HG03378 (cell line): ENCODE measurements around the gene STAMBPL1.
"Not testable (repeated sequence)": the region's sequence is repeated elsewhere in the genome, so short reads cannot be mapped to it uniquely, and the experiment has no call there.

ENCODE experiments used
- ATAC-seq: cut with Tn5 transposase; IDR thresholded peaks from one replicate; pipeline ENCODE4 v1.9.1; 2021; ENCODE audit warnings: mild to moderate bottlenecking, moderate library complexity; ENCODE audit not compliant: unreplicated experiment

The STAMBPL1 gene

DNA sequence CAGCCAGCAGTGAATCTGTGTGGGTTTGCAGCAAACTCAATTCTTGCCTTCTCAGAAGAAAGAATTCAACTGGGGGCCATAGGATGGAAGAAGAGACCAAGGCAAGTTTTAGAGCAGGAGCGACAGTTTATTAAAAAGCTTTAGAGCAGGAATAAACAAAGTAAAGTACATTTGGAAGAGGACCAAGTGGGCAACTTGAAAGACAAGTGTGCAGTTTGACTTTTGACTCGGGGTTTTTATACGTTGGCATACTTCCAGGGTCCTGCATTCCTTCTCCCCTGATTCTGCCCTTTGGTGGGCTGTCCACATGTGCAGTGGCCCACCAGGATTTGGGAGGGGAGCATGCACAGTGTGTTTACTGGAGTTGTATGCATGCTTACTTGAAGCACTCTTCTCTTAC, 25.4 kb upstream of the STAMBPL1 start:
- ATAC-seq, result no peak

- no peak for ATAC-seq
Observed at GRCh38 chr10:88857831-88858230, 22.2 kb upstream of the STAMBPL1 start.

DNA sequence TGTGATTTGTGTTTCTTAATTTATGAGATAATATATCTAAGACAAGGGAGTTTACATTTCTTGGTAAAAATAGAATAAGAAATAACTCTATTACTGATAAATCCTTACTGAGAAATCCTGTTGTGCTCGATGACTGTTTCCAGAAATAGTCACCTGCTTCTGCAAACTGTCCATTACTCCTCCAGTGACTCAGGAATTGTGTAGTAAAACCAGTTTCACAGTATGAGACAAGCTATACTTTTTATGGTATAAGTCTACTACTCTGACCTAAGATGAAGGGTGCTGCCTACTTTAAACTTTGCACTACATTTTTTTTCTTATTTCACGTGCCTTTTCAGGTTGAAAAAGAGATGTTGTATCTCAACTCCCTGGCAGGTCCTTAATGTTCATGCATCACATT, 21.6 kb upstream of the STAMBPL1 start:
- no peak for ATAC-seq

- ATAC-seq, result no peak
Observed at GRCh38 chr10:88861036-88861435, 19.0 kb upstream of the STAMBPL1 start.

GRCh38 chr10:88865281-88865876, 14.7 kb upstream of the STAMBPL1 start:
- no peak for ATAC-seq

DNA sequence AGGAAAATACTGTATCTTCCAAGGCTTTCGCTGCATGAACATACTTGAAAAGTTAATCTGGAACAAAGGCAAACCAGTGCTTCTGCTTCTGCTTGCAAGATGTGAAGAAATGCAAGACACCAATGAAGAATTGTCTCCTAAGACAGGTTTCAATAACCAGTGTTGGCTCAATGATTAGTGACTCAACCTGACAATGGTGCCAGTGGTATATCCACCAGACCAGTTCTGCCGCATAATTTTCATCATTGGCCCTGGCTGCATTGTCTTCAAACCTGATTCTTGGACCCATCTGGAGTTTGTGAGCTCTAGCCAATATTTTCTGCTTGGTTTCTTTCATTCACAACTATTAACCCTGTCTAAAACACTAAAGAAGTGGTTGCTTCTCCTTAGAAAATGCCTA, 13.6 kb upstream of the STAMBPL1 start:
- ATAC-seq, result no peak

- no peak for ATAC-seq
Observed at GRCh38 chr10:88870089-88870488, 10.0 kb upstream of the STAMBPL1 start.

DNA sequence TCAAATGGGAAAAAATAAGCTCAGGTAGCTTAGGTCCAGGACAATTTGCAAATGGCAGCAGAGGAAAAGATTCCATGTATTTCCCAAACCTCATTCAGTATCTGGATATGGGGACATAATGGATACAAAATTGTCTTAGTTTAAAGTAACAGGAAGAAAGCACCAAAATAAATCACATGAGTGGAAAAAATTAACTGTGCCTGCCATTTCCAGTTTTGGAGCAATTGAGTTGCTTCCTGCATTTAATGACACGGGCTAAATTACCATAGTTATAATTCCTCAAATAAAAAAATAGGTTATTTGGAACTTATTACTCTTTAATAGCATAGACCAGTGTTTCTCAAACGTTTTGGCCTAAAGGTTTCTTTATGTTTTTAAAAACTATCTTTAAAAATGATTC, 6.3 kb upstream of the STAMBPL1 start:
- ATAC-seq, result no peak

DNA sequence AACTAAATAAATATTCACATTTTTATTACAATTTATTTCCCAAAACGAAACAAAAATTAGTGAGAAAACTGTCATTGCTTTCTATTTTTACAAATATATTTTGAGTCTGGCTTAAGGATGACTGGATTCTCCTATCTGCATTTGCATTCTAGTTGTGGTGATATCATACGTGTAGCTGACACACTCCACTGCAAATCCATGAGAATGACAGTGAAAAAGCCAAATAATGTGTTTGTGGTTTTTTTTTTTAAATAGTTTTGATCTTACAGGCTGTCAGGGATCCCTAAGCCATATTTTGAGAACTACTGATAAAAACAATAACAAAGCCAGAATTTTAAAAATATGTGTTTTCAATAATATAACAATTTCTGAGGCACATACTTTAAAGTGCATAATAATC, 5.8 kb upstream of the STAMBPL1 start:
- no peak for ATAC-seq

DNA sequence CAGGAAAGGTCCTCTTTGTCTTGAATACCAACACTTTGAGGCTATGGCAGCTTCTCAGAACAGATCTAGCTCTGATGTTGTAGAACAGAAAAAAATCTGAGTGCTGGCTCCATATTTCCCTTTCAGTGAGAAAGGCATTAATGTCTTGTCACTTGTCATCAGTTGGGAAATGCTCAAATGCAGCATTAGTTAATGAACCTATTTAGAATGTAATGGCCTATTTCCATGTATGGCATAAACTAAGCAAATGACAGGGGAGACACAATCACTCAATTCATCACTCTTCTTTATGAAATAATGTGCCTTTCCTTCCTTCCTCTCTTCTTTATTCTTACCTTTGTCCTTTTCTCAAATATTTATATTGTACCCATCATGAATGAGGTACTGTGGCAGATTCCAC, 5.0 kb upstream of the STAMBPL1 start:
- no peak for ATAC-seq

DNA sequence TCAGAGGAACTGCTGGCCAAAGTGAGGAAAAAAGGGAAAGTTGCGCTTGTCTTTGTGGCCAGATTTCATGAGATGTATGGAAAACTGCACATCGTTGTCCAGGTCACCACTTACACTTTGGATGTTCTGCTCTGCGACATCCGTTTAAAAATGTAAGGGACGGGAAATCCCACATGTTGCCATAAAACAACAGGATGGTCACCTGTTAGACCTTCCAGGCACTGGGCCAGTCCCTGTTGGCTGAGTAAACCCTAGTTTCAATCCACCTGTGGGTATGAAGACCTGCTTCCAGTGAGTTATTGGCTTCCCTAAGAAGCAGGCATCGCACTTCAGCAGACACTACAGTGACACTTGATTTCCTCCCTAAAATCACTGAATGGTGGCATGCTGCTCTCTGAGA, 2.7 kb upstream of the STAMBPL1 start:
- ATAC-seq, result no peak

GRCh38 chr10:88880282-88881076, 434 bp downstream of the STAMBPL1 start:
- ATAC-seq, result peak; percentile 72

DNA sequence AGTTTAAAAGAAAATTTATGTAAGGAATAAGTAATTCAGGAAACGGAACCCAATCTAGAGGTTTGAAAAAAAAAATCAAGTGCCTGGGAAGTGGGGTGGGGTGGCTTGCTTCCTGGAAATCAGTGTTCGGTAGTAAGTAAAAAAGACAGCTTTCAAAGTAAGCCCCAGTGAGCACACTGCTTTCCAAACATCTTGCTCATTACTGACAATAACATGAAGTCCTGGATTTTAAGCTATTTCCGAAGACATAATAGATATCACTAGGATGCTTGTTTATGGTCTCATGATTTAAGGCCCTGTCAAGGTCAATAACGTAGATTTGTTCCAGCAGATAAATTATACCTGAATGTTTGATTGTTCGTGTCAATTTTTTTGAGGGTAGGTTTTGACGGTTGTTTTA, 1.3 kb downstream of the STAMBPL1 start:
- no peak for ATAC-seq

DNA sequence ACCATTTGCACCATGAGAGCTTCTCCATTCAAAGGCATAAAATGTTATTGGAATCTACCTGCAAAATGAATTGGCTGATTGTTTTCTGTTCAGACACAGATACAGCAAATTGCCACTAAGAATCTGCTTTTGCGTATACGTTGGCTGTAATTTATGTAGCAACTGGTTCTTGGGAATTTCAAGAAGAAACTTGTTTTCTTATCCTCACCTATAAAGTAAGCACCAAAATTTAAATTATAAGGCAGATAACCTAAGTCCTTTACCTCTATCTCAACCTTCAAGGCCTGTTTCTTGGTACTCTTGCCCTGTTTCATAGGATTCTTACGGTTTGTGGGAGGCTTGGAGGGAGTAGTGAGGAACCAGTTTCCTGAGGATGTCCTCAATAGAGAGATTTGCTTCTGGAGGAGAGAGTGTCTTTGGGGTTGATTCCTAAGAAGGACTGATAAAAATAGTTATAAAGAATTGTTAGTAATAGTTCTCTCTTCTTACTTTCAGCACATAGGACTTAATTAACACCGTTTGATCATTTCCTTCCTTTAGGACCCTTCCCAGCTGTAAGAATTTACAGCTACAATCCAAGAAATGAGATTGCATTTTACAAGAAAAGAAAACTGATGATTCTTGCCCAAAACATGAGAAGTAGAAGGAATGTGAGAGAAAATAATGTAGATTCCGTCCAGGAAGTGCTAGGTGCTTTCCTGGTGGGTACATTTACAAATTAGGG, 2.0 kb downstream of the STAMBPL1 start:
- ATAC-seq, result no peak

DNA sequence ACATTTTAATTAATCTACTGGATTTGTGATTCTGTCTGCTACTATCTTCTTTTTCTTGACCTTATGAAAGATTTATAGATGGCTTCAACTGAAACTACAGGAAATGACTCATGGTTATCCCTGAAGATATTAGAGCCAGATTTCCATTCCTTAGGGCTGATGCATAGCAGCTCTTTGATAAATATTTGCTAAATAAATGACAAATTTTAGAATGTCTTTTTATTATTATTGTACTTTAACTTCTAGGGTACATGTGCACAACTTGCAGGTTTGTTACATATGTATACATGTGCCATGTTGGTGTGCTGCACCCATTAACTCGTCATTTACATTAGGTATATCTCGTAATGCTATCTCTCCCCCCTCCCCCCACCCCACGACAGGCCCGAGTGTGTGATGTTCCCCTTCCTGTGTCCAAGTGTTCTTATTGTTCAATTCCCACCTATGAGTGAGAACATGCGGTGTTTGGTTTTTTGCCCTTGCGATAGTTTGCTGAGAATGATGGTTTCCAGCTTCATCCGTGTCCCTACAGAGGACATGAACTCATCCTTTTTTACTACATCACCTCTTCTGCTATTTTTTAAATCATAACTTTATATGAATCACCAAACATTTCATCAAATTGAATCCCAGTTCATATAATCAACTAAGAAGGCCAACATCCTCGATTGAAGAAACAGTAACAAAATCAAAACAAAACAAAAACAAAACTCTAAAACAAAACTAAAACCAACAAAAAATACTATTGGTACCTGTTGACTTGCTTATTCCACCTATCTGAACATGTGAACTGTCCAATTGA, 2.8 kb downstream of the STAMBPL1 start:
- not testable (repeated sequence) for ATAC-seq

DNA sequence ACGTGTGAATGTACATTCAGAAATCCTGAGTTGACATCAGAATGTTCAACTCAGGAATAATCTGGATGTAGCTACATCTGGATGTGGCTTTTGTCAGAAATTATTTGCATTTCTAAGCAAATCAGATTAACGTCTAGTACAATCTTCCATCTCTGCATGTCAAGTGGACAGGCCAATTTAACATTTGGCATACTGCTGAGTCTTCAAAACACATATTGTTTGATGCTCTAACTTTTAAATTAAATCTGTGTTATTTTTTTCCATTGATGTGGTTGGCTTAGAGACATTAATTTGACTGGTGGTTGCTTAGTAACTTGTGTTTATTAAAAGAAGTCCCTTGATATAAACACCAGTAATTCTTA, 3.4 kb downstream of the STAMBPL1 start:
- ATAC-seq, result no peak

DNA sequence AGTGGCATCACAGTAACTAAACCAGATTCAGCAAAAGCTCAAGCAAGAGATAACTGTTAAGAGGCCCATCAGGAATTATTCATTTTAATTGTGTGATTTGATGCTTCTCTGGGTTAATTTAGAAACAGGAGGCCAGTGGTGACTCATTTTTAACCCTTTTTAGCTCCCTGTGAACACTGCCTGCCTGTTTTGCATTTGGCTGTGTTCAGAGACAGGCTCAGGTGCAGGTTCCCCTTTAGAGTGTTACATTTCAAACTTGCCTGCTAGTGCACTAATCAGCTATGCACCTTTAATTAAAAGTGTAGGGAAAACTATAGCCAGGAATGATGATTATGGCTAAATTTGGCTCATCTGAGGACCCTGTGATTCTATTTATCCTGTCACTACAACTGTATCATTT, 6.5 kb downstream of the STAMBPL1 start:
- ATAC-seq, result peak; percentile 53

DNA sequence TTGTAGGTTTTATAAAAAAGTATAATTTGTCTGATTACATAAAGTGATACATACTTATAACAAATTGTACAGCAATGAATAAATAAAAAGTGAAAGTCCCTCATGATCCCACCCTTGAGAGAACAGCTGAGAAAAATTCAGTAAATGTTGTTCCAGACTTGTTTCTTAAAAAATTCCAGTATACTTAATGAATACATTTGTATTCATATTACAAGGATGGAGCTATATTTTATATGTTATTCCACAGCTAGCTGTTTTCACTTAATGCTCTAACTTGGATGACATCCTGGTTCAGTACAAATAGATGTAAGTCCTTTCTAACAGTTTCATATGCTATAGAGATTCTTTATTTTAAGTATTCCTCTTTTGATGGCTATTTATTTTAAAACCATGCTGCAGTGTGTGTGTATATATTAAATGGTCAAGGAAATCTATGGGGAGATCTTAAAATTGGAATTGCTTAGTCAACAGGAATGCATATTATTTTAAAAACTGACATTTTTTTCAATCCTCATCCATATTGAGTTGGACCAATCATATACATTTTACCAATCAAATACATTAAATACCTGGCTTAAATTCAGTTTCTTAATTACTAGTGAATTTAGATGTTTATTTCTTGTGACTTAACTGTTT, 8.9 kb downstream of the STAMBPL1 start:
- ATAC-seq, result no peak

GRCh38 chr10:88889559-88890337, 9.7 kb downstream of the STAMBPL1 start:
- peak; percentile 52 for ATAC-seq
